Lower leg skin (tissue), 3 donors: ENCODE data around the gene PYCARD.

ENCODE experiments used
- CTCF ChIP-seq, 3 donors: fragments of 450-650 bp; IDR thresholded peaks; one replicate each; pipeline ENCODE4 v1.5.1; 2016; ENCODE audit warnings: antibody characterized with exemption in 3 of 3, mild to moderate bottlenecking in 3 of 3, moderate library complexity in 2 of 3
- POLR2A ChIP-seq, 2 donors: fragments of 450-650 bp; IDR thresholded peaks; one replicate each; pipeline ENCODE4 v1.6.1; 2016 to 2017; ENCODE audit warnings: antibody characterized with exemption in 2 of 2, mild to moderate bottlenecking in 1 of 2, moderate library complexity in 1 of 2

- no peak for TF ChIP-seq POLR2A (IDR thresholded peaks at IDR 0.05)
- TF ChIP-seq CTCF (IDR thresholded peaks at IDR 0.05), result no peak
Observed at GRCh38 chr16:31228206-31228605, 25.6 kb upstream of the PYCARD start.
